T-helper 9 cell (primary cell): ENCODE data around the gene ACOX3.
"Not testable (repeated sequence)": the region's sequence is repeated elsewhere in the genome, so short reads cannot be mapped to it uniquely, and the experiment has no call there.

Source experiments
- DNase-seq: peaks from one replicate; pipeline ENCODE4 v3.0.0-alpha.2; 2020

Gene ACOX3

DNA sequence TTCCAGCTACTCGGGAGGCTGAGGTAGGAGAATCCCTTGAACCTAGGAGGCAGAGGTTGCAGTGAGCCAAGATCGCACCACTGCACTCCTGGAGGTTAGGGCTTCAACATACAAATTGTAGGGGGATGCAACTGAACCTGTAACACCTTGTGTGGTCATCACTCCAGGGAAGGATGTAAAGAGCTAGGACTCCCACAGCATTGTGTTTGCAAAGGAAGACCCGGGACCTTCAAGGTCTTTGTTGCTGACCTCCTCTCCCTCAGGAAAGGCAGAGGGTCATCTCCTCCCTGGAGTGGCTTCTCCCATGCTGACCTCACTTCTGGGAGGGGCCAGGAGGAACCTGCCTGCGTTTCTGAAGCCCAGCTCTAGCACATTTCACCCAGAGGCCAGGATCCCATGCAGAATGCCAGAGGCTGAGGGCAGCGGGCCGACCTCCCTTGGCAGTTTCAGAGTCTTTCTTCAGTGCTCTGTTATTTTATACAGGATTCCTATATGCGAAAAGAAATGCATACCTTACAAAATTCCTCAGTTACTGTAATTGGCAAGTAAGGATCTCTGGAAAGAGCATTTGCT is 90.8 kb downstream of the ACOX3 start:
- no peak for DNase-seq

DNA sequence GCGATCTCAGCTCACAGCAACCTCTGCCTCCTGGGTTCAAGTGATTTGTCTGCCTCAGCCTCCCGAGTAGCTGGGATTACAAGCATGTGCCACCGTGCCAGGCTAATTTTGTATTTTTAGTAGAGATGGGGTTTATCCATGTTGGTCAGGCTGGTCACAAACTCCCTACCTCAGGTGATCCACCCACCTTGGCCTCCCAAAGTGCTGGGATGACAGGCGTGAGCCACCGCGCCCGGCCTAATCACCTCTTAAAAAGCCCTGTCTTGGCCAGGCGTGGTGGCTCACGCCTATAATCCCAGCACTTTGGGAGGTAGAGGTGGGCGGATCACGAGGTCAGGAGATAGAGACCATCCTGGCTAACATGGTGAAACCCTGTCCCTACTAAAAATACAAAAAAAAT is 91.3 kb downstream of the ACOX3 start:
- not testable (repeated sequence) for DNase-seq

- no peak for DNase-seq
These were observed 92.5 kb downstream of the ACOX3 start for GRCh38 chr4:8348071-8348470.

DNA sequence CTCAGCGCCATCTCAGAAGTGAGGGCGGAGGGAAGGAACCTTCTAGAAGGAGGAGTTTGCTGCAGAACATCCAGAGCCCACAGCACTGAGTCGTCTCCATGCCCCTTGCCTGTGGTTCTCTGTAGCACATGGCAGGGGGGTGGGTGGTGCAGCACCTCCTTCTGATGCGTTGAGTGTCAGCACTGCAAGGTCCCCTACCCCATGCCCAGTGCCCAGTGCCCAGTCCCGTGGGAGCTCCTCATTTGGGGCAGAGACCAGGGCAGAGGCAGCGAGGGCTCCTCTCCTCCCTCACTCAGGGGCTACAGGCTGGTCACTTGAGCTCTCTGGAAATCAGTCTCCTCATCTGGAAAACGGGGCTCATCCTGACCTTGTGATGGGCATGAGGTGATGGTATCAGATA is 92.9 kb downstream of the ACOX3 start:
- DNase-seq, result no peak

- no peak for DNase-seq
These were observed 93.5 kb downstream of the ACOX3 start for GRCh38 chr4:8346838-8347605.

GRCh38 chr4:8345946-8346814 is 94.3 kb downstream of the ACOX3 start:
- DNase-seq, result no peak

GRCh38 chr4:8345053-8345945 is 95.2 kb downstream of the ACOX3 start:
- DNase-seq, result no peak

DNA sequence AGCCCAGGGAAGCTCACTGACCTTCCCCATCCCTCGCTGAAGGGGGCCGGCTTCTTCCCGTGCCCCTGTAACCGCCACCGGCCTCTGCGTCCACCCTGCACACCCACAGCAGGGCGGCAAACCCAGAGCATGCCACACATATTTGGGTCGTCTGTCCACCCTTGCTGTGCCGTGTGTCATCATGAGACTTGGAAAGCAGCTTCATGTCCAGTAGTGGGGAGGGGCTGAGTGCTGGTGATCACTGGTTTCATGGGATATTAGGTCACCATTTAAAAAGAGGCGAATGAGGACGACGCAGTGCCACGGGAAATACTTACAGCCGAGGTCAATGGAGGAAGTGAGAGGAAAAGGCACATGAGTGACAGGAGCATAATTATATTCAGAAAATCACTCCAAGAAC is 96.1 kb downstream of the ACOX3 start:
- DNase-seq, result no peak

DNA sequence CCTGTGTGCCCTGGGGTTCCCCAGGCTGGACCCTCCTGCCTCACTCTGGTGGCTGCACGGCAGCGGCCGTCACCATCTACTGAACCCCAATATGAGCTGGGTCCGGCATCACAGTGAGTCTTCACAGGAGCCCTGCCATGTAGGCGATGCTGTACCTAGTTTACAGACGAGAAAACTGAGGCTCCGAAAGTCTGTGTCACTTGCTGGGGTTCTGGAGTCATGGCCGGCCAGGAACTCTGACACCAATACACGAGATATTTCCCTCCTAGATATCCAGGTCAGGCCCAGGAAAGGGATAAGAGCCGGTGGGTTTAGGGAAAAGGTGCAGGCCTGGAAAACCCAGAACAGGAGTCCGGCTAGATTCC is 96.6 kb downstream of the ACOX3 start:
- DNase-seq, result no peak

- no peak for DNase-seq
These were observed 97.1 kb downstream of the ACOX3 start for GRCh38 chr4:8343262-8343966.

- no peak for DNase-seq
These were observed 97.8 kb downstream of the ACOX3 start for GRCh38 chr4:8342651-8343261.

DNA sequence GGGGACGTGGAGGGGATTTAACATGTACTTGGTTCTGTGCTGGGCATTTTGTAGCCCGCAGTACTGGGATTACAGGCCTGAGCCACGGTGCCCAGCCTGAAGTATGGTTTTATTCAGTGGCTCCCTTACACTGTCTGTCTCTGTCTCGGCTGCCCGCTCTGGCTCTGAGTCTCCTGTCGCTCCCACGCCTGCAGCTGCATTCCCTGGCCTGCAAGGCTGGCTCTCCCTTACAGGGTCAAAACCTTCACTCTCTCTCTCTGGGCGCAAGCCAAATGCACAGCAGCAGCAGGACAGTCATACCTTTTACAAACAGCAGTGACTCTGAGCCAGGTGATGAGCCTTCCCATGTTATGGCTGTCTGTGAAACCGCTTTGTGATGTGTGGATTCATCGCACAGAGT is 98.8 kb downstream of the ACOX3 start:
- no peak for DNase-seq

- not testable (repeated sequence) for DNase-seq
These were observed 99.2 kb downstream of the ACOX3 start for GRCh38 chr4:8341281-8341680.

- no peak for DNase-seq
These were observed 99.7 kb downstream of the ACOX3 start for GRCh38 chr4:8340781-8341241.

DNA sequence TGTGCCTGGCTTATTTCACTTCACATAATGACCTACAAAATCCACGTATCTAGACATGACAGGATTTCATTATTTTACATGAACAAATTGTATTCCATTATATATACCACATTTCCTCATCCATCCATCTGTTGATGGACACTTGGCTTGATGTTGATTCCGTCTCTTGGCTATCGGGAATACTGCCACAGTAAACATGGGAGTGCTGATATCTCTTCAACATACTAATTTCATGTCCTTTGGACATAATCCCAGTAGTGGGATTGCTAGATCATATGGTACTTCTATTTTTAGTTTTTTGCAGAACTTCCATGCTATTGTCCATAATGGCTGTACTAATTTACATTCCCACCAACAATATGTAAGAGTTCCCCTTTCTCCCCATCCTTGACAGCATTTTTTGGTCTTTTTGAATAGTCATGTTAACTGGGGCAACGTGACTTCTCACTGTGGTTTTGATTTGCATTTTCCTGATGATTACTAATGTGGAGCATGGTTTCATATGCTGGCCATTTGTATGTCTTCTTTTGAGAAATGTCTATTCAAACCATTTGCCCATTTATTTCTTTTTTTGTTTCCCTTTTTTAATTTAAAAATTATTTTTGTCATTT is 102.1 kb downstream of the ACOX3 start:
- DNase-seq, result no peak

DNA sequence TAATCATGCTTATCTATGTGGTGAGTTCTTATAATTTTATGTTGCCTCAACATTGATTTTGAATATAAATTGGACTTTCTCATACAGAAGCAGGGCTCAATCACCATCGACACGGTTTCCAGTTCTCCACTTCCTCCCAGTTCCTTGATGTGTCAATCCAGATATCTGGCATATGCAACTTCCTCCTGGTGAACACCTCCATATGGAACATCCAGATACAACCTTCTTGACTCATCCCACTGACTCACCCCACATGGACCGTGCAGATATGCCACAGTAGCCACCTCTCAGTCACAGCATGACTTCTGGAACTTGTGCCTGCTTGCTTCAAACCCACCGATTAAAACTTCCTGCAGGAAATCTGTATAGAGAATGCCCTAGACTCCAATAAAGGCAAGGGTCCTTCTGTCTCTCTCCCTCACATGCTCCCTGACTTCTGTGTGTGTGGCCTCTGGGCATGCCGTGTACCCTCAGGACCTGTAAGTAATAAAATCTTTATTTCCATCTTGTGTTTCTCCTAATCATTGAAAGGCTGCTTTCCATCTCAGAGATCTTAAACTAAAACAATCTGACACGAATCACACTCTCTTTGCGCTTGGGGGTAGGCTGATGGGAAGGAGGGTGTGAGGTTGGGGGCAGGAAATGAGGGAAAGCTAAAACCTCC is 104.0 kb downstream of the ACOX3 start:
- DNase-seq, result no peak

DNA sequence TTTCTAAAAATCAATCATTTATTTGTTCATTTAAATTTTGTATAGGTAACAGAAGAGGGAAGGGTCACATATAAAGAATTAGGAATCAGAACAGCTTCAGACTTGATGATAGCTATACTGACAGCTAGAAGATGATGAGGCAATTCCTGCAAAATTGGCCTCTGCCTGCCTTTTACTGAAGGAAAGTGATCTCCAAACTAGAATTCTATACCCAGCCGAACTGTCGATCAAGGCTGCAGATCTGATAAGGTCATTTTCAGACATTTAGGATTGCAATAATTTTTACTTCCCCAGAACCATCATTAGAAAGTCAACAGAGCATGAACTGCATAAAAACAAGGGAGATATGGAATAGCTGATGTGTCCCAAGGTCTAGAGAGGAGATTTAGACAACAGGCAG is 104.7 kb downstream of the ACOX3 start:
- DNase-seq, result no peak

DNA sequence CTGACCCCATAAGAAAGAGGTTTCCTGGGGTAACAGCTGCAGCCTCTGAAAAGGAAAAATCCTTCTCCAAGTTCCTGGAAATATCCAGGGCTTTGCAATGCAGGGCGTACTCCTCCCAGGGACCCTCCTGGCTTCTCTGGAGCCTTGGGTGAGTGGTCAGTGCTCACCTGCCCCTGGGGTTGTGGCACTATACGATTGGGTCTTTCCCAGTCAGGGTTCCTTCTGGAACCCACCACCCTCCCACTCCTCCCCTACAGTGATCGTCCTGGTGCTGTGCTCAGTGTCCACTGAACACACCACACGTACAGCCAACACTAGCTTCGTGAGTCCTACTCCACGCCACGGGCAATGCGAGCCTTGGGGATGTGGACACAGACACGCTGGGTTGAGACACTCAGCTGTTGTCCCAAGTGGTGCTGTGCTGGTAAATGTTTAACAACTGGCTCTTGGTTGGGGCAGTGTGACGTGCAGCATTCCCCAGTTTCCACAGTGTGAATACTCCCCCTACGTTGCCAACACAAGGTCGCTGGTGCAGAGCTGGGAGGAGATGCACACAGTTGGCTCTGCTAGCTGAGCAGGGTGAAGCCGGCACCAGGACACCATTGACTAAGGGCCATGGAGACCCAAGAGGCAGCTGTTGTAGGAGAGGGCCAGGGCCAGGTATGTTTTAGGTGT is 105.6 kb downstream of the ACOX3 start:
- DNase-seq, result no peak

DNA sequence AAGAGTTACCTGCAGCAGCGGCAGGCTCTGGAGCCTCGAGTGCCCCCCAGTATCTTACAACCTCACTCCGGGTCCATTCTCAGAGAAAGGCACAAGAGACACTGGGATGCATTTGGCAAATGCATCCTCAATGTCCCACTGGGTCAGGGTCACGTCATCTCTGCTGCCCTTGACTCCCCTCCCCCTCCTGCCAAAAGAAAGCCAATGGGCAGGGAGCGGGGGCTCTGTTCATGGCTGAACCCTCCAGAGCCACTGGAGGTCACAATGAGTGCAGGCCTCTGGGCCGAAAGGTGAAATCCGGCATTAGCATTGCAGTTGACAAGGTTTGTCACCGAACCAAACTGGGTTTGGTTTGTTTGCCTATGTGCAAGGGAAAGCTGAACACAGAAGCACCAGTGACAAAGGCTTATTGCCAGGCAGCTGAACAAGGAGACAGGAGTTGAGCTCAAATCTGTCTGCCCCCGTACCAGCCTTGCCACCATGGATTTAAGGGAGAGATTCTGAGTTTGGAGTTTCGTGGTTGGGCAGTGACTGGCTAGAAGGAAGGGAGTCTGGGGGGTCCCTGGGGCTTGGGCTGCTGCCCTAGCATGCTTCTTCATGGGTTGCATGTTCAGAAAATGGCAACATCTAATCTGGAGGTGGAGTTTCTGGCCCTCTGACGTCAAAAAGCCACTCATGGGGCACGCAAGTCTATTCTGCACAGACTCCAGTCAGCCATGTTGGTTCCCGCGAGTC is 106.6 kb downstream of the ACOX3 start:
- no peak for DNase-seq
